NCI-H2196 (cell line): ENCODE measurements around the gene PHF13.
"Not testable (repeated sequence)": the region's sequence is repeated elsewhere in the genome, so short reads cannot be mapped to it uniquely, and the experiment has no call there.

Experiments used
- DNase-seq: peaks from one replicate; lab custom pipeline; 2025; ENCODE audit not compliant: unreplicated experiment; lab: John Stamatoyannopoulos, UW

The PHF13 gene

DNA sequence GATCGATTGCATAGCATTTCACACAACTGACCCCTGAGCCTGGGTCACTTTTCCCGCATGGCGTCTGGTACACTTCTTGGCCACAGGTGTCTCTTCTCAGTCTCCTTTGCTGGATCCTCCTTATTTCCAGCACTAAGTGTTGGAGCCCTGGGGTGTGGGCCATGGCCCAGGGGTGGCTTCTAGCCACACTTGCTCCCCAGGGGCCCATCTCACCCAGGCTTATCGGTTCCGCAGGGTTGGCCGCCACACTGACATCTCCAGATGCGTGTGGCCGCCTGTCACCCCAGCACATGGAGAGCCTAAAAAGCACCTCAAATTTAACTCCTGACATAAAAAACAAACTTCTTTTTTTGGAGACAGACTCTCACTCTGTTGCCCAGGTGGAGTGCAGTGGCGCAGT is 13.5 kb downstream of the PHF13 start:
- no peak for DNase-seq

DNA sequence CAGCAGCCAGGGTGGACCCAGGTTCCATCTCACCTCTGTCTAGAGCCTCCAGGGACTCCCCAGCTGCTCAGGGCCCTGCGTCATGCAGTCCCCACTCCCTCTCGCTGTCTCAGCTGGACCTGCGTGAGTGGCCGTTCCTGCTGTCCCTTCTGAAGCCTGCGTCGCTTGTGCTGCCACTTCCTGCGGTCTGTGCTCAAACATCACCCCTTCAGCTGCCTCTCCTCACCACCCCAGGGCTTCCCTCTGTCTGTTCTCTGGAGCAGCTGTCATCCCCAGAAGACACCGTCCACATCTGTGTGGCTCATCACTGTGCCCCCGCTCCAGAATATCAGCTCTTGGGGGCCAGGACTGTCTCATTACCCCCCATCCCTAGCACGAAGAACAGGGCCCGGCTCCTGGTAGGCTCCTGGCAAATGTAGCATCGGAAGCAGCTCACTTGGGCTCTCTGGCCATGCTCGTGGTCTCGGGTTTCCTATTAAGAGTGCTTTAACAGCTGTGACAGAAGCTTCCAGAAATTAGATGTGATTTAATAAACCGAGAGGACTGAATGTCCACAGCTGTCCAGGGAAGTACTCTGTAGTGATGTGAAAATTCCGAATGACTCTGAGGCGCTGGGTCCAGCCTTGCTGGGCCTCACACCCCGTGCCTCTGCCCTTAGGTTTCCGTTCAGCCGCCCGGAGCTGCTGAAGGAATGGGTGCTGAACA is 14.5 kb downstream of the PHF13 start:
- DNase-seq = no peak

DNA sequence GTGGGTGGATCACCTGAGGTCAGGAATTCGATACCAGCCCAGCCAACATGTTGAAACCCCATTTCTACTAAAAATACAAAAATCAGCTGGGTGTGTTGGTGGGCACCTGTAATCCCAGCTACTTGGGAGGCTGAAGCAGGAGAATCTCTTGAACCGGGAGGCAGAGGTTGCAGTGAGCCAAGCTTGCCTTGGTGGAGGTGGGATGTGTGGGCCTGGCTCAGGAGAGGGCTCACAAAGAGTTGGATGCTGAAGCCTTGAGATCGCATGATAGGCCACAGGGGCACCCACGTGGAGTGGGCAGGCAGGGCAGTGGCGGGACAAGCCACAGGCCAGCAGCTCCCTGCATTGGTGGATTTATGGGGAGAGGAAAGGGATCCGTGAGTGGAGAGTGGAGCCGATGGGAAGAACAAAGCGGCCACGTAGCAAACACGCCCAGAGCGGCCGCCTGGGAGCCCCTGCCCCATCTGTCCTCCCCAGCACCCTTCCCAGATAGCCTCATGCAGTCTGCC is 15.5 kb downstream of the PHF13 start:
- DNase-seq = no peak

GRCh38 chr1:6630027-6630426 is 16.5 kb downstream of the PHF13 start:
- no peak for DNase-seq

DNA sequence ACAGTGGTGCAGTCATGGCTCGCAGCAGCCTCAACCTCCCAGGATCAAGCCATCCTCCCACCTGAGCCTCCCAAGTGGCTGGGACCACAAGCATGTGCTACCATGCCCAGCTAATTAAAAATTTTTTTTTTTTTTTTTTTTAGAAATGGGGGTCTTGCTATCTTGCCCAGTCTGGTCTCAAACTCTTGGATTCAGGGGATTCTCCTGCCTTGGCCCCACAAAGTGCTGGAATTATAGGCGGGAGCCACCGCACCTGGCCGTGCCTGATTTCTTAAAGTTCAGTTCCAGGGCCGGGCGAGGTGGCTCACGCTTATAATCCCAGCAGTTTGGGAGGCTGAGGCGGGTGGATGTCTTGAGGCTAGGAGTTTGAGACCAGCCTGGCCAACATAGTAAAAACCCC is 17.5 kb downstream of the PHF13 start:
- DNase-seq = no peak

DNA sequence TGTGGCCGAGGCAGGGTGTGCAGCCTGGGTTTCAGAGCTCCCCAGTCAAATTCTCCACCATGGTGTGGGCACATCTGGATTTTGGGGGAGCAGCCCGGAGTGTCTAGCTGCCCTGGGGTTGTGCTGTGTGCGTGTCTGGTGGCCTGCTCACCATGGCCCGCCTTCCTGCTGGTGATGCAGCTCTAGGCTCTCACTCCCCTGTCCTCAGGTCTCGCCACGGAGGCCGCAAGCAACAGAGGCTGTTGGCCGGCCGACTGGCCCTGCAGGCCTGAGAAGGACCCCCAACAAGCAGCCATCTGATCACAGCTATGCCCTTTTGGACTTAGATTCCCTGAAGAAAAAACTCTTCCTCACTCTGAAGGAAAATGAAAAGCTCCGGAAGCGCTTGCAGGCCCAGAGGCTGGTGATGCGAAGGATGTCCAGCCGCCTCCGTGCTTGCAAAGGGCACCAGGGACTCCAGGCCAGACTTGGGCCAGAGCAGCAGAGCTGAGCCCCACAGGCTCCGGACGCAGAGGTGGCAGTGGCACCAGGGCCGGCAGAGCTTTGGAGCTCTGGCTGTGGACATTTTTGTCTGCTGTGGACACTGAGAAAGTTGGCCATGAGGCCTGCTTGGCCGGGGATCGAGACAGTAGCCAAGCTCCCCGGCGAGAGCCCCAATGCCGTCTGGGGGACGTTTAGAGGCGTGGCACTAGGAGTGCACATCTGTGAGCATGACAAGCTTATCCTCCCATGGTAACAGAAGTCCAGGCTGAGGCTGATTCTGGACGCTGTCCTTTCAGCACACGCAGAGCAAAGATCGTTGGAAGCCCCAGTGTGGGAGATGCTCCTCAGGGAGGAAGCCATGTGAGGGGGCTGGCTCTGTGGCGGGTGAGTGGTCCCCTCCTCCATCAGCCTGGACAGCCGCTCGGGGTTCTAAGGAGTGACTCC is 19.3 kb downstream of the PHF13 start:
- no peak for DNase-seq

DNA sequence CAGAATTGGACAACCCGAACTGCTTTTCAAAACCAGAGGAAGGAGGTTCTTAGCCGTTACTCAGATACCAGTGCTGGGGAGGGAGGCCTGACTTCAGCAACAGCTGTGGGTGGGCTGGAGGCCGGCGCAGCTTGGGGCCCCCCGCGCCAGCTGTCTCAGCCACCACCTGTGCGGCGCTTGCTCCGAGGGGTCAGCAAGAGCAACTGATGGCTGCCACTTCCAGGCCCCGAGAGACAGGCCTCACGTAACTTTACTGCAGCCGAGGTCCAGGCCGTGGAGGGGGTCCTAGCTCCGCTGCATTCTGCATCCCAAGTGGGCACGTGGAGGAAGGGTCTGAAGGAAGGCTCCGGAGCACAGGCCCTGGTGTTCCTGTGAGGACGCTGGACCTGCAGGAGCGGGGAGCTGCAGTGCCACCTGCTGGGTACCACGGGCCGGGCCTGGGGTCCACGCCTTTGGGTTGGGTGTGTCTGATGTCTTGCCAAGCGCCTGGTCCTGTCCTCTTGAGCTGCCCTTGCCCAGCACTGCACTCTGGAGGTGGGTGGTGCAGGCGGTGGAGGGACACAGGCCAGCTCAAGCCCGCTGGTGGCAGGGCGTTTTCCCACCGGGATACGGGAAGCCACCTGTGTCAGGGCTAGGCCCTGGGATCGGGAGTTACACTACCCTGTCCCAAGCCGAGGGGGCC is 21.0 kb downstream of the PHF13 start:
- peak; percentile 29 for DNase-seq

GRCh38 chr1:6635161-6635909 is 21.8 kb downstream of the PHF13 start:
- no peak for DNase-seq

- no peak for DNase-seq
Observed at GRCh38 chr1:6635910-6636760, 22.6 kb downstream of the PHF13 start.

DNA sequence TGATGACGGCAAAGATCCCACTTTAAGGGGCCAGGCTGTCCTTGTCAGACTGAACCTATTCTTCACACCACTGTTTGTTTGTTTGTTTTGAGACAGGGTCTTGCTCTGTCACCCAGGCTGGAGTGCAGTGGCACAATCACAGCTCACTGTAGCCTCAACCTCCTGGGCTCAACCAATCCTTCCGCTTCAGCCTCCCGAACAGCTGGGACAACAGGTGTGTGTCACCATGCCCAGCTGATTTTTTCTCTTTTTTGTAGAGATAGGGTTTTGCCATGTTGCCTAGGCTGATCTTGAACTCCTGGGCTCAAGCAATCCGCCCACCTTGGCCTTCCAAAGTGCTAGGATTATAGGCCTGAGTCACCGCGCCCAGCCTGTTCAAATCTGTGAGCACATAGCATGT is 23.2 kb downstream of the PHF13 start:
- not testable (repeated sequence) for DNase-seq

DNA sequence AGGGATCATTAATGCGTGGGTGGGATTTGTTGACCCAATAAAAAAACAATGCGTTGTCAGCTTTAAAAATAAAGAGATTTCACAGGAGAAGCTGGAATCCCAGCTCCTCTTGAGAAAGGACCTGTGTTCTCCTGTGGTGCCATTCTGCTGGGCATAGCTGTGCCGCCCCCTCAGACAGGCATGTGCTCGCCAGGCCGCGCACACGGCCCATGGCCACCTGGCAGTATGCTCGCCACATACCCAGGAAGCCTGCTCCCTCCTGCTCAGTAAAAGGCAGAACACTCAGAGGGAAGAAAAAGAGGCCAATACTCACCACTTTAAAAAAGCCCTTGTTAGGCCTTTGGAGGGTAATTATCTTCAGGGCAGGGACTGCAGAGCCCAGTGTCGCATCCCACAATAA is 24.2 kb downstream of the PHF13 start:
- DNase-seq = no peak

DNA sequence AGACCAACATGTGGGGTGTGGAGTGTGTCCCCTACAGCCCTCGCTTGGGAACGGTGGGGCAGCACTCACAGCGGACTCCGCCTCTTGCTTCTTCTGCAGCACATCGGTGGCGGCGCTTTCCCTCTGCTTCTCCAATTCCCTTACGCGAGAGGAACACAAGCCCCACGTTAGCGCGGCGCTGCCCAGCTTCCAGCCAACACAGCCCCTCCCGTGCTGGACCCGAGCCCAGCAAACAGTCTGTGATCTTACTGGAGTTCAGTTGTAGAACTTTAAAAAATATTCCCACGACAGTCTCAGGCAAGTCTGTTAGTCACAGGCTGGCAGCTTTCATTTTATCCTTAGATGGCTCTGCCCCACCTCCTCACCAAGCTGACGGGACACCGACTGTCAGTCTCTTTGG is 24.7 kb downstream of the PHF13 start:
- DNase-seq = no peak

- not testable (repeated sequence) for DNase-seq
Observed at GRCh38 chr1:6640867-6641266, 27.3 kb downstream of the PHF13 start.

GRCh38 chr1:6645018-6645417 is 31.5 kb downstream of the PHF13 start:
- DNase-seq = no peak

DNA sequence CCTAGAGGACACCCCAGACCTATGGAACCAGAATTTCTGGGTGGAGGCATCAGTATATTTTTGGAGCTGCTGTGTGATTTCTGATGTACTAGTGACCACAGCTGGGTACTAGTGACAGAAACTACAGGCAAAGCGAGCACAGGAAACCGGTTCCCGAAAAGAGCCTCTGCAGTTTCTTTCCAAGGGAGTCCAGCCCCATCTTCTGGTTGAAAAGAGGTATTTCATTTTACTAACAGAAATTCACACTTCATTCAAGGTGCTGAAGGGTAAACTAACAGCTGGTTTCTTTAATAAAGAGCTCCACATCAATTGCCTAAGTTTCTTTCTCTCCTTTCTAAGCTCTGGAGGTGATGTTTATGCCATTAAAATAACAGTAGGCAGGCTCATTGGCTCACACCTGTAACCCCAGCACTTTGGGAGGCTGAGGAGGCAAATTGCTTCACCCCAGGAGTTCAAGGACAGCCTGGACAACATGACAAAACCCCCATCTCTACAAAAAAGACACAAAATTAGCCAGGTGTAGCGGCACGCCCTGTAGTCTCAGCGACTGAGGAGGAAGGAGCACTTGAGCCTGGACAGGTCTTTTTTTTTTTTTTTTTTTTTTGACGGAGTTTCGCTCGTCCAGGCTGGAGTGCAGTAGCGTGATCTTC is 33.1 kb downstream of the PHF13 start:
- peak; percentile 59 for DNase-seq

DNA sequence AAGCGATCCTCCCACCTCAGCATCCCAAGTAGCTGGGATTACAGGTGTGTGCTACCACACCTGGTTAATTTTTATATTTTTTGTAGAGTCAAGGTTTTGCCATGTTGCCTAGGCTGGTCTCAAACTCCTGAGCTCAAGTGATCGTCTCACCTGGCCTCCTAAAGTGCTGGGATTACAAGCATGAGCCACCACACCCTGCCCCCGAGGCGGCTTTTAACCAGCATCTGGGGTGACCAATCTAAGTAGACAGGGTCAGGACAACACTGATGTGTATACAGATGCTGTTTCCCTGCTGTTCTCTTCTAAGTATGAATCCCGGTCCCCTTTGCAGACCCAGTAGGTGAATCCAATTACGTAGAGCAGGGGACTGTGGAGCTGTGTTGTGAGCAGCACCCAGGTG is 35.0 kb downstream of the PHF13 start:
- no peak for DNase-seq

DNA sequence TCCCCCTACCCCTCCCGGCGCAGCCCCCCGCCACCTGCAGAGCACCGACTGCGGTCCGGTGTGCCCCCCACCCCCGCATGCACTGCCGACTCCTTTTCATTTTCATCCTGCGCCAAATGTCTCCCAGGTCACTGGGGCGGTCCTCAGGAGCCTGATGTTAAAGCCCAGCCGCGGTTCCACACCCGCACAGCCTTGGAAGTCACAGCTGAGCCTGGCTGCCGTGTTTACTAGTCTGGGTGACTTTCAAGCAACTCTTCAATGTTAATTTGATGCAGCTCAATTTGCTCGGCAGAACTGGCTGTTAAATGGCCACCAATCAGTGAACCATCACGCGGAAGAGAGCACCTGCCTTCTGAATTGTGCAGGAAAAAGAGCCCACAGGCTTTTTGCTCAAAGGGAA is 38.4 kb downstream of the PHF13 start:
- no peak for DNase-seq

DNA sequence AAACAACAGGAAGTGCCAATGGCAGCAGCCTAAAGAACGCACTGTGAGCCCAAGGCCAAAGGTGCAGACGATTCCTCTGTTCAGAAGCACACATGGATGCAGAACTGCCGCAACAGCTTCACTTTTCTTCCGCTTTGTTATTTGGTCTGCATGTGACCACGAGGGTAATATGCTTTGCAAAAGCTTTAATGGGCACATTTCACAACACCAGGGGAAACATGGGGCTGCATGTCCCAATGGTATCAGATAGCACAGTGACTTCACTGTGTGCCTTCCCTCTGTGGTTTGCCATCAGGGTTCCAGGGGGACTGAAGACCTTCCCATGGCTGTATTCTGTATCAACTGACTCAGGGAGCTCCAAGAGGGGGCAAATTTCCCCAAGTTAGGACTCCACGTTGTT is 39.5 kb downstream of the PHF13 start:
- DNase-seq = no peak
